ENCODE measurements around the gene ROM1. TPM values are rescaled to one million over a fixed set of nuclear protein-coding genes. Genes with fewer than 3 reads are reported as not detected.
A peak's percentile ranks its signal among the peaks of the same experiment; 100 is the strongest.

ROM1 gene
- total and polyA plus RNA-seq, 2 experiments from 2014 or later: 0.24 to 0.65 TPM

- no peak for TF ChIP-seq CTCF (conservative IDR thresholded peaks at IDR 0.05; ENCODE audit: low read depth in 2 of 2)
- no peak for TF ChIP-seq CREB1 (CRISPR knock-in tag; IDR thresholded peaks at IDR 0.05; ENCODE audit: low read depth)
- TF ChIP-seq NANOG (IDR thresholded peaks at IDR 0.05; ENCODE audit: borderline replicate concordance): no peak
- no peak for TF ChIP-seq ZNF114 (CRISPR knock-in tag; IDR thresholded peaks at IDR 0.05)
- no peak for TF ChIP-seq JUNB (IDR thresholded peaks at IDR 0.05; ENCODE audit: unreplicated experiment)
- no peak for TF ChIP-seq STAT1 (IDR thresholded peaks at IDR 0.05; ENCODE audit: unreplicated experiment)
- TF ChIP-seq ETS1 (IDR thresholded peaks at IDR 0.05): no peak
- no peak for TF ChIP-seq POLR2AphosphoS5 (IDR thresholded peaks at IDR 0.05; ENCODE audit: low read depth)
These were observed 40.0 kb upstream of the ROM1 start (continued) for GRCh38 chr11:62573006-62573591.

- Histone ChIP-seq H3F3A (replicated peaks; ENCODE audit: low read depth) (peaks cover 52% of the 10 kb centered on the region), H3K27me3 (ENCODE audit: insufficient read depth) (no peaks in the 10 kb centered on the region), H3K36me3 (ENCODE audit: insufficient read depth) (peaks cover 39% of the 10 kb centered on the region), H3K4me1 (ENCODE audit: insufficient read depth) (peaks cover 24% of the 10 kb centered on the region), H3K9me2 (ENCODE audit: insufficient read depth) (no peaks in the 10 kb centered on the region), H3K79me2 (replicated peaks; ENCODE audit: insufficient read depth) (peaks cover 48% of the 10 kb centered on the region), H3K4me3 (peak within 1 kb of the TSS; percentile 79), H3K4me2 (peak within 1 kb of the TSS; percentile 100), H2AFZ (peak within 1 kb of the TSS; percentile 23), H4K20me1 (replicated peaks; ENCODE audit: insufficient read depth) (peaks cover 42% of the 10 kb centered on the region), H3K27ac (ENCODE audit: low read depth) (peak within 1 kb of the TSS; percentile 35)
- peak within 1 kb of the TSS; percentile 99 for H3K4me3 Mint-ChIP-seq
- TF ChIP-seq ETS1 (IDR thresholded peaks at IDR 0.05) (0 out of 2 replicates have a peak, but pooled peaks have one; percentile 41), ZNF331 (CRISPR knock-in tag; IDR thresholded peaks at IDR 0.05; ENCODE audit: low read depth) (no peak), JUNB (IDR thresholded peaks at IDR 0.05; ENCODE audit: unreplicated experiment) (no peak), POLR2AphosphoS5 (IDR thresholded peaks at IDR 0.05; ENCODE audit: low read depth) (peak; percentile 90)
- H3K9me3 Mint-ChIP-seq: no peaks in the 10 kb centered on the region
- H3K4me1 Mint-ChIP-seq: peaks cover 33% of the 10 kb centered on the region
- peaks cover 76% of the 10 kb centered on the region for H3K36me3 Mint-ChIP-seq (ENCODE audit: low read depth)
- peaks cover 18% of the 10 kb centered on the region for H3K27me3 Mint-ChIP-seq (ENCODE audit: insufficient read depth, low read depth, poor library complexity)
- ATAC-seq (peak; percentile 93), DNase-seq (ENCODE audit: low spot score) (peak; percentile 100)
- H3K27ac Mint-ChIP-seq: peak within 1 kb of the TSS; percentile 99
These were observed 39.3 kb upstream of the ROM1 start, which contains the start of gene EEF1G for GRCh38 chr11:62573592-62574362. TSS of gene EEF1G (minus strand) at chr11:62573891. CDS start at chr11:62573842, 49 bp downstream.

All from GM23338 (cell line).